ENCODE measurements around the gene GMDS.

DNA sequence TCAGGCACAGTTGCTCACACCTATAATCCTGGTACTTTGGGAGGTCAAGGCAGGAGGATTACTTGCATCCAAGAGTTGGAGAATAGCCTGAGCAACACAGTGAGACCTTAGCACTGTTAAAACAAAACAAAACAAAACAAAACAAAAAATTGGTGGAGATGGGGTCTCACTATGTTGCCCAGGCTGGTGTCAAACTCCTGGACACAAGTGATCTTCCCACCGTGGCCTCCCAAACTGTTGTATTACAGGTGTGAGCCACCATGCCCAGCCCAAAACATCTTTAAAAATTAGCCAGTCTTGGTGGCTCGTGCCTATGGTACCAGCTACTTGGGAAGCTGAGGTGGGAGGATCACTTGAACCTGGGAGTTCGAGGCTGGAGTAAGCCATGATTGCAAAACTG, 120.2 kb downstream of the GMDS start:
- TF ChIP-seq NFYB (CRISPR knock-in tag; conservative IDR thresholded peaks at IDR 0.05; ENCODE audit: low read depth) (no peak), USF2 (CRISPR knock-in tag; IDR thresholded peaks at IDR 0.05) (no peak), E2F4 (CRISPR knock-in tag; IDR thresholded peaks at IDR 0.05; ENCODE audit: borderline replicate concordance, low read depth) (no peak), E2F5 (CRISPR knock-in tag; IDR thresholded peaks at IDR 0.05) (no peak), NR3C1 (CRISPR knock-in tag; conservative IDR thresholded peaks at IDR 0.05; ENCODE audit: low read depth) (no peak), NR2C2 (CRISPR knock-in tag; IDR thresholded peaks at IDR 0.05) (no peak), IRF1 (CRISPR knock-in tag; IDR thresholded peaks at IDR 0.05) (no peak)
- TF ChIP-seq, protein P1, sequence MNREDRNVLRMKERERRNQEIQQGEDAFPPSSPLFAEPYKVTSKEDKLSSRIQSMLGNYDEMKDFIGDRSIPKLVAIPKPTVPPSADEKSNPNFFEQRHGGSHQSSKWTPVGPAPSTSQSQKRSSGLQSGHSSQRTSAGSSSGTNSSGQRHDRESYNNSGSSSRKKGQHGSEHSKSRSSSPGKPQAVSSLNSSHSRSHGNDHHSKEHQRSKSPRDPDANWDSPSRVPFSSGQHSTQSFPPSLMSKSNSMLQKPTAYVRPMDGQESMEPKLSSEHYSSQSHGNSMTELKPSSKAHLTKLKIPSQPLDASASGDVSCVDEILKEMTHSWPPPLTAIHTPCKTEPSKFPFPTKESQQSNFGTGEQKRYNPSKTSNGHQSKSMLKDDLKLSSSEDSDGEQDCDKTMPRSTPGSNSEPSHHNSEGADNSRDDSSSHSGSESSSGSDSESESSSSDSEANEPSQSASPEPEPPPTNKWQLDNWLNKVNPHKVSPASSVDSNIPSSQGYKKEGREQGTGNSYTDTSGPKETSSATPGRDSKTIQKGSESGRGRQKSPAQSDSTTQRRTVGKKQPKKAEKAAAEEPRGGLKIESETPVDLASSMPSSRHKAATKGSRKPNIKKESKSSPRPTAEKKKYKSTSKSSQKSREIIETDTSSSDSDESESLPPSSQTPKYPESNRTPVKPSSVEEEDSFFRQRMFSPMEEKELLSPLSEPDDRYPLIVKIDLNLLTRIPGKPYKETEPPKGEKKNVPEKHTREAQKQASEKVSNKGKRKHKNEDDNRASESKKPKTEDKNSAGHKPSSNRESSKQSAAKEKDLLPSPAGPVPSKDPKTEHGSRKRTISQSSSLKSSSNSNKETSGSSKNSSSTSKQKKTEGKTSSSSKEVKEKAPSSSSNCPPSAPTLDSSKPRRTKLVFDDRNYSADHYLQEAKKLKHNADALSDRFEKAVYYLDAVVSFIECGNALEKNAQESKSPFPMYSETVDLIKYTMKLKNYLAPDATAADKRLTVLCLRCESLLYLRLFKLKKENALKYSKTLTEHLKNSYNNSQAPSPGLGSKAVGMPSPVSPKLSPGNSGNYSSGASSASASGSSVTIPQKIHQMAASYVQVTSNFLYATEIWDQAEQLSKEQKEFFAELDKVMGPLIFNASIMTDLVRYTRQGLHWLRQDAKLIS (CRISPR knock-in tag; IDR thresholded peaks at IDR 0.05; ENCODE audit: borderline replicate concordance) = no peak
- TF ChIP-seq, protein P2, sequence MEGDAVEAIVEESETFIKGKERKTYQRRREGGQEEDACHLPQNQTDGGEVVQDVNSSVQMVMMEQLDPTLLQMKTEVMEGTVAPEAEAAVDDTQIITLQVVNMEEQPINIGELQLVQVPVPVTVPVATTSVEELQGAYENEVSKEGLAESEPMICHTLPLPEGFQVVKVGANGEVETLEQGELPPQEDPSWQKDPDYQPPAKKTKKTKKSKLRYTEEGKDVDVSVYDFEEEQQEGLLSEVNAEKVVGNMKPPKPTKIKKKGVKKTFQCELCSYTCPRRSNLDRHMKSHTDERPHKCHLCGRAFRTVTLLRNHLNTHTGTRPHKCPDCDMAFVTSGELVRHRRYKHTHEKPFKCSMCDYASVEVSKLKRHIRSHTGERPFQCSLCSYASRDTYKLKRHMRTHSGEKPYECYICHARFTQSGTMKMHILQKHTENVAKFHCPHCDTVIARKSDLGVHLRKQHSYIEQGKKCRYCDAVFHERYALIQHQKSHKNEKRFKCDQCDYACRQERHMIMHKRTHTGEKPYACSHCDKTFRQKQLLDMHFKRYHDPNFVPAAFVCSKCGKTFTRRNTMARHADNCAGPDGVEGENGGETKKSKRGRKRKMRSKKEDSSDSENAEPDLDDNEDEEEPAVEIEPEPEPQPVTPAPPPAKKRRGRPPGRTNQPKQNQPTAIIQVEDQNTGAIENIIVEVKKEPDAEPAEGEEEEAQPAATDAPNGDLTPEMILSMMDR (IDR thresholded peaks at IDR 0.05) = no peak
- TF ChIP-seq, protein P3, sequence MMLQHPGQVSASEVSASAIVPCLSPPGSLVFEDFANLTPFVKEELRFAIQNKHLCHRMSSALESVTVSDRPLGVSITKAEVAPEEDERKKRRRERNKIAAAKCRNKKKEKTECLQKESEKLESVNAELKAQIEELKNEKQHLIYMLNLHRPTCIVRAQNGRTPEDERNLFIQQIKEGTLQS (CRISPR knock-in tag; conservative IDR thresholded peaks at IDR 0.05) = no peak

All from WTC11 (cell line).